GM23338 (cell line): ENCODE results near the gene CDC42SE1. TPM values are rescaled to one million over a fixed set of nuclear protein-coding genes. Genes with fewer than 3 reads are reported as not detected.

Experiments used
- ATAC-seq: fragments of 200-7000 bp; cut with Tn5 transposase; 3 replicates; pipeline ENCODE4 v1.9.1; 2020
- DNase-seq: peaks from one replicate; pipeline ENCODE4 v3.0.0-alpha.2; 2015; ENCODE audit warnings: low spot score
- H2AFZ ChIP-seq: fragments of 200-600 bp; sonication (generic); 2 replicates; pipeline ENCODE4 v1.8.0; 2016; ENCODE audit warnings: antibody characterized with exemption, mild to moderate bottlenecking, moderate library complexity
- H3F3A ChIP-seq: fragments of 200-600 bp; sonication (generic); replicated peaks from 2 replicates; pipeline ENCODE4 v1.8.0; 2017; ENCODE audit warnings: antibody characterized with exemption, mixed run types, low read depth
- H3K27ac ChIP-seq: fragments of 200-600 bp; sonication (generic); 2 replicates; pipeline ENCODE4 v1.6.1; 2016; ENCODE audit warnings: low read depth
- H3K27me3 ChIP-seq: fragments of 200-600 bp; sonication (generic); 2 replicates; pipeline ENCODE4 v1.8.0; 2016; ENCODE audit warnings: mild to moderate bottlenecking, mixed run types, moderate library complexity; ENCODE audit not compliant: insufficient read depth
- H3K36me3 ChIP-seq: fragments of 200-600 bp; sonication (generic); 2 replicates; pipeline ENCODE4 v1.8.0; 2016; ENCODE audit warnings: mild to moderate bottlenecking; ENCODE audit not compliant: insufficient read depth
- H3K4me1 ChIP-seq: fragments of 200-600 bp; sonication (generic); 2 replicates; pipeline ENCODE4 v1.8.0; 2016; ENCODE audit warnings: mild to moderate bottlenecking, moderate library complexity; ENCODE audit not compliant: insufficient read depth
- H3K4me2 ChIP-seq: fragments of 200-600 bp; sonication (generic); 2 replicates; pipeline ENCODE4 v1.7.1; 2017; ENCODE audit warnings: mixed run types
- H3K4me3 ChIP-seq: fragments of 200-600 bp; sonication (generic); 2 replicates; pipeline ENCODE4 v1.6.1; 2016; ENCODE audit warnings: mixed run types
- H3K79me2 ChIP-seq: fragments of 200-600 bp; sonication (generic); replicated peaks from 2 replicates; pipeline ENCODE4 v1.8.0; 2017; ENCODE audit warnings: mild to moderate bottlenecking; ENCODE audit not compliant: insufficient read depth
- H3K9me2 ChIP-seq: fragments of 200-600 bp; sonication (generic); 2 replicates; pipeline ENCODE4 v1.8.0; 2017; ENCODE audit not compliant: insufficient read depth
- H4K20me1 ChIP-seq: fragments of 200-600 bp; sonication (generic); replicated peaks from 2 replicates; pipeline ENCODE4 v1.8.0; 2017; ENCODE audit warnings: mild to moderate bottlenecking; ENCODE audit not compliant: insufficient read depth
- H3K27ac Mint-ChIP-seq: 2 replicates; pipeline ENCODE4 v1.8.0; 2020; ENCODE audit warnings: inconsistent platforms, mild to moderate bottlenecking, moderate library complexity, mixed read lengths
- H3K27me3 Mint-ChIP-seq: 3 replicates; pipeline ENCODE4 v1.8.0; 2022; ENCODE audit warnings: low read depth, mild to moderate bottlenecking, moderate library complexity, mixed read lengths, inconsistent platforms; ENCODE audit not compliant: insufficient read depth, poor library complexity
- H3K36me3 Mint-ChIP-seq: 3 replicates; pipeline ENCODE4 v1.8.0; 2021; ENCODE audit warnings: low read depth, mild to moderate bottlenecking, inconsistent platforms, moderate library complexity, mixed read lengths
- H3K4me1 Mint-ChIP-seq: 3 replicates; pipeline ENCODE4 v1.8.0; 2020; ENCODE audit warnings: mild to moderate bottlenecking, inconsistent platforms, mixed read lengths
- H3K4me3 Mint-ChIP-seq: 3 replicates; pipeline ENCODE4 v1.8.0; 2021; ENCODE audit warnings: moderate library complexity, mild to moderate bottlenecking, inconsistent platforms, mixed read lengths
- H3K9me3 Mint-ChIP-seq: 3 replicates; pipeline ENCODE4 v1.8.0; 2020; ENCODE audit warnings: moderate library complexity, mild to moderate bottlenecking, inconsistent platforms, mixed read lengths
- CREB1 ChIP-seq: fragments of 250-450 bp; sonication (Bioruptor Pico); IDR thresholded peaks from 2 replicates; pipeline ENCODE4 v1.5.0; 2020; ENCODE audit warnings: low read depth, mild to moderate bottlenecking, moderate library complexity
- CTCF ChIP-seq, 2 experiments: fragments of 200-600 bp in 1 of 2; sonication (generic) in 1 of 2; conservative IDR thresholded peaks; 2 replicates each; pipeline versions ENCODE4 v1.5.1 to v1.6.1; 2016 to 2017; ENCODE audit warnings: antibody characterized with exemption in 2 of 2, low read depth in 2 of 2, mild to moderate bottlenecking in 2 of 2, moderate library complexity in 1 of 2
- EZH2 ChIP-seq: fragments of 200-600 bp; sonication (generic); IDR thresholded peaks from one replicate; pipeline ENCODE4 v1.8.0; 2017; ENCODE audit warnings: antibody characterized with exemption, mild to moderate bottlenecking, low read depth; ENCODE audit not compliant: unreplicated experiment
- EZH2phosphoT487 ChIP-seq: fragments of 200-600 bp; sonication (generic); IDR thresholded peaks from one replicate; pipeline ENCODE4 v1.8.1; 2018; ENCODE audit warnings: antibody characterized with exemption; ENCODE audit not compliant: unreplicated experiment
- JUNB ChIP-seq: IDR thresholded peaks from one replicate; pipeline ENCODE4 v1.6.1; 2016; ENCODE audit warnings: antibody characterized with exemption; ENCODE audit not compliant: unreplicated experiment
- NANOG ChIP-seq: IDR thresholded peaks from 2 replicates; pipeline ENCODE4 v1.6.1; 2016; ENCODE audit warnings: antibody characterized with exemption, borderline replicate concordance
- POLR2AphosphoS5 ChIP-seq: IDR thresholded peaks from 2 replicates; pipeline ENCODE4 v1.6.1; 2016; ENCODE audit warnings: antibody characterized with exemption, low read depth
- STAT1 ChIP-seq: IDR thresholded peaks from one replicate; pipeline ENCODE4 v1.6.1; 2016; ENCODE audit warnings: antibody characterized with exemption; ENCODE audit not compliant: unreplicated experiment
- ZNF114 ChIP-seq: fragments of 250-450 bp; sonication (Bioruptor Pico); IDR thresholded peaks from 2 replicates; pipeline ENCODE4 v1.5.0; 2020; ENCODE audit warnings: mild to moderate bottlenecking, moderate library complexity
- ZNF331 ChIP-seq: fragments of 250-450 bp; sonication (Bioruptor Pico); IDR thresholded peaks from 2 replicates; pipeline ENCODE4 v1.5.0; 2020; ENCODE audit warnings: low read depth, mild to moderate bottlenecking, moderate library complexity
- ZNF462 ChIP-seq: fragments of 250-450 bp; sonication (Bioruptor Pico); IDR thresholded peaks from 2 replicates; pipeline ENCODE4 v1.5.0; 2020; ENCODE audit warnings: mild to moderate bottlenecking, moderate library complexity
- polyA plus RNA-seq: library from polyadenylated mRNA; unstranded; fragments of >200 nt; fragmentation: Nextera tagmentation; extraction: Ambion mirVana; gene quantifications from 2 replicates; pipeline ENCODE4 v1.2.1, GENCODE V29; 2016
- total RNA-seq: library from RNA; depleted of rRNA; stranded (reverse); fragments of >200 nt; shearing (Covaris generic); gene quantifications from 2 replicates; pipeline ENCODE4 v1.2.3, GENCODE V29; 2014
- TF ChIP-seq, protein P1 (sequence below): IDR thresholded peaks from one replicate; pipeline ENCODE4 v1.6.1; 2018; ENCODE audit warnings: antibody characterized with exemption; ENCODE audit not compliant: unreplicated experiment
- TF ChIP-seq, protein P2 (sequence below): IDR thresholded peaks from 2 replicates; pipeline ENCODE4 v1.6.1; 2016; ENCODE audit warnings: antibody characterized with exemption

CDC42SE1 gene
- total and polyA plus RNA-seq, 2 experiments from 2014 or later, result 18.3 to 49.1 TPM

- H3K27ac Mint-ChIP-seq, result no peak overlapping the region
- H3K36me3 Mint-ChIP-seq, result no peaks in the 10 kb centered on the region; the same call in 2 of the 3 replicates
- Histone ChIP-seq H3K79me2 (peaks cover 15% of the 10 kb centered on the region), H3K4me3 (no peak overlapping the region), H3K36me3 (no peaks in the 10 kb centered on the region), H3K9me2 (no peaks in the 10 kb centered on the region), H4K20me1 (no peaks in the 10 kb centered on the region; the same call in 1 of the 2 replicates), H3F3A (peaks cover 13% of the 10 kb centered on the region; the same call in 1 of the 2 replicates), H3K27ac (no peak overlapping the region), H2AFZ (no peak overlapping the region), H3K4me1 (peaks cover 19% of the 10 kb centered on the region), H3K4me2 (no peak overlapping the region), H3K27me3 (no peaks in the 10 kb centered on the region)
- TF ChIP-seq, protein P1, sequence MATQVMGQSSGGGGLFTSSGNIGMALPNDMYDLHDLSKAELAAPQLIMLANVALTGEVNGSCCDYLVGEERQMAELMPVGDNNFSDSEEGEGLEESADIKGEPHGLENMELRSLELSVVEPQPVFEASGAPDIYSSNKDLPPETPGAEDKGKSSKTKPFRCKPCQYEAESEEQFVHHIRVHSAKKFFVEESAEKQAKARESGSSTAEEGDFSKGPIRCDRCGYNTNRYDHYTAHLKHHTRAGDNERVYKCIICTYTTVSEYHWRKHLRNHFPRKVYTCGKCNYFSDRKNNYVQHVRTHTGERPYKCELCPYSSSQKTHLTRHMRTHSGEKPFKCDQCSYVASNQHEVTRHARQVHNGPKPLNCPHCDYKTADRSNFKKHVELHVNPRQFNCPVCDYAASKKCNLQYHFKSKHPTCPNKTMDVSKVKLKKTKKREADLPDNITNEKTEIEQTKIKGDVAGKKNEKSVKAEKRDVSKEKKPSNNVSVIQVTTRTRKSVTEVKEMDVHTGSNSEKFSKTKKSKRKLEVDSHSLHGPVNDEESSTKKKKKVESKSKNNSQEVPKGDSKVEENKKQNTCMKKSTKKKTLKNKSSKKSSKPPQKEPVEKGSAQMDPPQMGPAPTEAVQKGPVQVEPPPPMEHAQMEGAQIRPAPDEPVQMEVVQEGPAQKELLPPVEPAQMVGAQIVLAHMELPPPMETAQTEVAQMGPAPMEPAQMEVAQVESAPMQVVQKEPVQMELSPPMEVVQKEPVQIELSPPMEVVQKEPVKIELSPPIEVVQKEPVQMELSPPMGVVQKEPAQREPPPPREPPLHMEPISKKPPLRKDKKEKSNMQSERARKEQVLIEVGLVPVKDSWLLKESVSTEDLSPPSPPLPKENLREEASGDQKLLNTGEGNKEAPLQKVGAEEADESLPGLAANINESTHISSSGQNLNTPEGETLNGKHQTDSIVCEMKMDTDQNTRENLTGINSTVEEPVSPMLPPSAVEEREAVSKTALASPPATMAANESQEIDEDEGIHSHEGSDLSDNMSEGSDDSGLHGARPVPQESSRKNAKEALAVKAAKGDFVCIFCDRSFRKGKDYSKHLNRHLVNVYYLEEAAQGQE, result no peak
- TF ChIP-seq ZNF462 (CRISPR knock-in tag) (no peak), ZNF114 (no peak), EZH2 (no peak), EZH2phosphoT487 (no peak), NANOG (no peak), JUNB (no peak), ZNF331 (CRISPR knock-in tag) (no peak), STAT1 (no peak), POLR2AphosphoS5 (no peak), CREB1 (CRISPR knock-in tag) (no peak), CTCF (conservative IDR thresholded peaks at IDR 0.05; ENCODE audit: low read depth in 2 of 2) (no peak)
- TF ChIP-seq, protein P2, sequence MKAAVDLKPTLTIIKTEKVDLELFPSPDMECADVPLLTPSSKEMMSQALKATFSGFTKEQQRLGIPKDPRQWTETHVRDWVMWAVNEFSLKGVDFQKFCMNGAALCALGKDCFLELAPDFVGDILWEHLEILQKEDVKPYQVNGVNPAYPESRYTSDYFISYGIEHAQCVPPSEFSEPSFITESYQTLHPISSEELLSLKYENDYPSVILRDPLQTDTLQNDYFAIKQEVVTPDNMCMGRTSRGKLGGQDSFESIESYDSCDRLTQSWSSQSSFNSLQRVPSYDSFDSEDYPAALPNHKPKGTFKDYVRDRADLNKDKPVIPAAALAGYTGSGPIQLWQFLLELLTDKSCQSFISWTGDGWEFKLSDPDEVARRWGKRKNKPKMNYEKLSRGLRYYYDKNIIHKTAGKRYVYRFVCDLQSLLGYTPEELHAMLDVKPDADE, result no peak
- DNase-seq (no peak), ATAC-seq (no peak)
- no peak overlapping the region for H3K4me3 Mint-ChIP-seq
- H3K9me3 Mint-ChIP-seq, result no peaks in the 10 kb centered on the region
- H3K27me3 Mint-ChIP-seq, result peaks cover 16% of the 10 kb centered on the region
- H3K4me1 Mint-ChIP-seq, result peaks cover 35% of the 10 kb centered on the region
Measured at GRCh38 chr1:151010346-151010726, 49.1 kb downstream of the CDC42SE1 start.
